ENCODE measurements around the gene TIMP3. TPM values are rescaled to one million over a fixed set of nuclear protein-coding genes. Genes with fewer than 3 reads are reported as not detected.

The TIMP3 gene
- total and polyA plus RNA-seq, 2 of the 4 experiments (the other 2 are of a cell fraction): 98.8 to 179 TPM

GRCh38 chr22:32868946-32869345 is 67.4 kb downstream of the TIMP3 start:
- ATAC-seq (ENCODE audit: low read depth): no peak
- no peak overlapping the region for H3K23ac ChIP-seq (ENCODE audit: low read depth, low read length)
- H3K79me1 ChIP-seq (ENCODE audit: low read depth in 1 of 2, low read length in 2 of 2): no peaks in the 10 kb centered on the region
- H4K91ac ChIP-seq (ENCODE audit: insufficient read depth, low read depth, low read length): no peak overlapping the region
- dilution Hi-C loops (cut with HindIII; ENCODE audit: low sequenced_read_pairs, unreplicated experiment): no loop called here
- in situ Hi-C loops (cut with MboI; ENCODE audit: low sequenced_read_pairs): no loop called here
- H3K56ac ChIP-seq (ENCODE audit: extremely low read depth, insufficient read depth, low read length): no peak overlapping the region
- ChIA-PET POLR2A (ENCODE audit: unreplicated experiment) (no interaction called here), CTCF (no interaction called here)
- H2BK15ac ChIP-seq (ENCODE audit: low read depth, low read length): no peak overlapping the region
- BruUV-seq (replicated peaks): no TSS peak
- no peak overlapping the region for H2BK120ac ChIP-seq (ENCODE audit: low read depth, low read length)
- no peak overlapping the region for H3K27ac ChIP-seq (ENCODE audit: insufficient read depth, low read length)
- no peak overlapping the region for H2AFZ ChIP-seq (replicated peaks; ENCODE audit: low read length, poor library complexity)
- peaks cover 10% of the 10 kb centered on the region for H3K27me3 ChIP-seq (ENCODE audit: control insufficient read depth, insufficient read depth, low read length)
- no peaks in the 10 kb centered on the region for H3K36me3 ChIP-seq (ENCODE audit: control insufficient read depth, insufficient read depth, low read length)
- H3K9ac ChIP-seq (ENCODE audit: low read depth, low read length): no peak overlapping the region
- no peak overlapping the region for H3K4ac ChIP-seq (ENCODE audit: low read depth, low read length)
- intact Hi-C loops (cut with micrococcal nuclease): loop anchor here (10.0 kb wide), 1 partner anchor 116 kb away; no protein-coding TSS in a partner anchor
- no peak overlapping the region for H2BK20ac ChIP-seq (ENCODE audit: low read depth, low read length)
- TF ChIP-seq CTCF (conservative IDR thresholded peaks at IDR 0.05; ENCODE audit: low read depth, low read length) (no peak), RCOR1 (IDR thresholded peaks at IDR 0.05; ENCODE audit: insufficient replicate concordance, low read length) (no peak), MAFK (IDR thresholded peaks at IDR 0.05; ENCODE audit: low read depth, low read length) (no peak), MXI1 (IDR thresholded peaks at IDR 0.05; ENCODE audit: borderline replicate concordance, low read depth, low read length) (no peak), RAD21 (IDR thresholded peaks at IDR 0.05; ENCODE audit: low read length) (no peak), BHLHE40 (IDR thresholded peaks at IDR 0.05; ENCODE audit: low read depth, low read length) (no peak), CEBPB (IDR thresholded peaks at IDR 0.05; ENCODE audit: low read depth, low read length) (no peak), FOS (IDR thresholded peaks at IDR 0.05; ENCODE audit: low read depth, low read length) (no peak), NFE2L2 (IDR thresholded peaks at IDR 0.05; ENCODE audit: low read depth, low read length) (no peak), RFX5 (IDR thresholded peaks at IDR 0.05; ENCODE audit: low read depth, low read length) (no peak), CHD1 (IDR thresholded peaks at IDR 0.05; ENCODE audit: low read depth, low read length) (no peak), MAZ (IDR thresholded peaks at IDR 0.05; ENCODE audit: borderline replicate concordance, low read depth, low read length) (no peak), SMC3 (IDR thresholded peaks at IDR 0.05; ENCODE audit: low read depth, low read length) (no peak), POLR2A (IDR thresholded peaks at IDR 0.05; ENCODE audit: low read depth, low read length) (no peak)
- TF ChIP-seq, protein P1, sequence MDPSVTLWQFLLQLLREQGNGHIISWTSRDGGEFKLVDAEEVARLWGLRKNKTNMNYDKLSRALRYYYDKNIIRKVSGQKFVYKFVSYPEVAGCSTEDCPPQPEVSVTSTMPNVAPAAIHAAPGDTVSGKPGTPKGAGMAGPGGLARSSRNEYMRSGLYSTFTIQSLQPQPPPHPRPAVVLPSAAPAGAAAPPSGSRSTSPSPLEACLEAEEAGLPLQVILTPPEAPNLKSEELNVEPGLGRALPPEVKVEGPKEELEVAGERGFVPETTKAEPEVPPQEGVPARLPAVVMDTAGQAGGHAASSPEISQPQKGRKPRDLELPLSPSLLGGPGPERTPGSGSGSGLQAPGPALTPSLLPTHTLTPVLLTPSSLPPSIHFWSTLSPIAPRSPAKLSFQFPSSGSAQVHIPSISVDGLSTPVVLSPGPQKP (IDR thresholded peaks at IDR 0.05; ENCODE audit: borderline replicate concordance, low read depth, low read length): no peak
- TF ChIP-seq, protein P2, sequence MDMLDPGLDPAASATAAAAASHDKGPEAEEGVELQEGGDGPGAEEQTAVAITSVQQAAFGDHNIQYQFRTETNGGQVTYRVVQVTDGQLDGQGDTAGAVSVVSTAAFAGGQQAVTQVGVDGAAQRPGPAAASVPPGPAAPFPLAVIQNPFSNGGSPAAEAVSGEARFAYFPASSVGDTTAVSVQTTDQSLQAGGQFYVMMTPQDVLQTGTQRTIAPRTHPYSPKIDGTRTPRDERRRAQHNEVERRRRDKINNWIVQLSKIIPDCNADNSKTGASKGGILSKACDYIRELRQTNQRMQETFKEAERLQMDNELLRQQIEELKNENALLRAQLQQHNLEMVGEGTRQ (IDR thresholded peaks at IDR 0.05; ENCODE audit: low read depth, low read length): no peak
- WGBS, 2 experiments (ENCODE audit: extremely low coverage in 2 of 2, insufficient read length in 1 of 2): 0% methylated on average over 1 of the region's 6 CpGs; no CpG with 5 or more reads in 1 of the 2 experiments
- no peak overlapping the region for H4K8ac ChIP-seq (ENCODE audit: low read depth in 2 of 2, low read length in 2 of 2)
- no peak overlapping the region for H3K4me2 ChIP-seq (ENCODE audit: low read depth, low read length)
- H4K20me1 ChIP-seq (ENCODE audit: insufficient read depth, low read length): no peaks in the 10 kb centered on the region
- no peaks in the 10 kb centered on the region for H3K9me1 ChIP-seq (ENCODE audit: insufficient read depth, low read length)
- H2AK5ac ChIP-seq (ENCODE audit: low read depth, low read length): no peak overlapping the region
- no peaks in the 10 kb centered on the region for H3K4me1 ChIP-seq (ENCODE audit: control insufficient read depth, insufficient read depth, low read length)
- no peak overlapping the region for H2AK9ac ChIP-seq (replicated peaks; ENCODE audit: low read depth, low read length, poor library complexity)
- H2BK5ac ChIP-seq (ENCODE audit: low read depth, low read length, poor library complexity, severe bottlenecking): no peak overlapping the region
- no peak overlapping the region for H3K18ac ChIP-seq (ENCODE audit: low read depth, low read length)
- no peak overlapping the region for H4K5ac ChIP-seq (ENCODE audit: low read depth, low read length)
- H3K14ac ChIP-seq (replicated peaks; ENCODE audit: low read depth, low read length): no peak overlapping the region
- H3K4me3 ChIP-seq (ENCODE audit: insufficient read depth, low read depth, low read length): no peak overlapping the region
- no peaks in the 10 kb centered on the region for H3K9me3 ChIP-seq (ENCODE audit: control insufficient read depth, insufficient read depth, low read length)
- no peak for DNase-seq

Measured in IMR-90 (cell line).